HG02763 (cell line): ENCODE measurements around the gene C11orf87.

Experiments
- ATAC-seq: cut with Tn5 transposase; IDR thresholded peaks from one replicate; pipeline ENCODE4 v1.9.1; 2021; ENCODE audit warnings: mild to moderate bottlenecking, moderate library complexity; ENCODE audit not compliant: unreplicated experiment

C11orf87 gene

GRCh38 chr11:109421981-109422869 is at the start of gene C11orf87:
Gene C11orf87, plus strand, starts transcription at chr11:109422190. Its CDS starts 1,444 bp downstream, at chr11:109423634.
- ATAC-seq, result no peak

GRCh38 chr11:109374032-109374431 is 48.0 kb upstream of the C11orf87 start:
- no peak for ATAC-seq

GRCh38 chr11:109374441-109374840 is 47.5 kb upstream of the C11orf87 start:
- ATAC-seq, result no peak

- ATAC-seq, result no peak
Observed at GRCh38 chr11:109377039-109377742, 44.8 kb upstream of the C11orf87 start.

GRCh38 chr11:109378034-109378433 is 44.0 kb upstream of the C11orf87 start:
- ATAC-seq, result no peak

- no peak for ATAC-seq
Observed at GRCh38 chr11:109383306-109383705, 38.7 kb upstream of the C11orf87 start.

- ATAC-seq, result no peak
Observed at GRCh38 chr11:109384873-109385272, 37.1 kb upstream of the C11orf87 start.

GRCh38 chr11:109388982-109389381 is 33.0 kb upstream of the C11orf87 start:
- ATAC-seq, result no peak

- no peak for ATAC-seq
Observed at GRCh38 chr11:109390752-109391151, 31.2 kb upstream of the C11orf87 start.

- no peak for ATAC-seq
Observed at GRCh38 chr11:109401545-109401944, 20.4 kb upstream of the C11orf87 start.

- no peak for ATAC-seq
Observed at GRCh38 chr11:109405671-109406070, 16.3 kb upstream of the C11orf87 start.

GRCh38 chr11:109416601-109417000 is 5.4 kb upstream of the C11orf87 start:
- ATAC-seq, result no peak

GRCh38 chr11:109422870-109423465 is 978 bp downstream of the C11orf87 start:
- no peak for ATAC-seq

- ATAC-seq, result no peak
Observed at GRCh38 chr11:109423466-109424190, 1.6 kb downstream of the C11orf87 start.

GRCh38 chr11:109424901-109425300 is 2.9 kb downstream of the C11orf87 start:
- ATAC-seq, result no peak

- ATAC-seq, result no peak
Observed at GRCh38 chr11:109425554-109425953, 3.6 kb downstream of the C11orf87 start.

GRCh38 chr11:109426442-109427240 is 4.7 kb downstream of the C11orf87 start:
- no peak for ATAC-seq

GRCh38 chr11:109432105-109432504 is 10.1 kb downstream of the C11orf87 start:
- ATAC-seq, result no peak

- ATAC-seq, result no peak
Observed at GRCh38 chr11:109433753-109434256, 11.8 kb downstream of the C11orf87 start.
